ENCODE results near the gene GBA3.

Gene GBA3

DNA sequence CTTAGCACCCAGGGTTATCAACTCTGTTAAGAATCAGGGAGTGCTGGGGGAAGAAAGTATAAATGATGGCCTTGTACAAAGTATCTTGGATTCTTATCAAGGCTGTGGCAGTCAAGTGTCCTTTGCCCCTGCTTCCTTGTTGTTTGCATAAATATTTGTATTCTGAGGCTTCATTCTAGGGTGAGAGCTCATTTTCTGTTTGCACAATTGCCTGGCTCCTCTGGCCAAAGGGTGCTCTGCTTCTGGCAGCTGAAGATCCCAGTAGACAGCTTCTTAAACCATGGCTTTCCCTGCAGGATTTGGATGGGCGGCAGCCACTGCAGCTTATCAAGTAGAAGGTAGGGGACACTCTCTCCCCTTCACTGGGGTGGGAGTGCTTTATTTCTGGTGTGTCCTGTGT is at the start of gene GBA3:
Gene GBA3 (plus strand): TSS at position 202 of the 400 bp plus-strand sequence.
- DNase-seq, result no peak

DNA sequence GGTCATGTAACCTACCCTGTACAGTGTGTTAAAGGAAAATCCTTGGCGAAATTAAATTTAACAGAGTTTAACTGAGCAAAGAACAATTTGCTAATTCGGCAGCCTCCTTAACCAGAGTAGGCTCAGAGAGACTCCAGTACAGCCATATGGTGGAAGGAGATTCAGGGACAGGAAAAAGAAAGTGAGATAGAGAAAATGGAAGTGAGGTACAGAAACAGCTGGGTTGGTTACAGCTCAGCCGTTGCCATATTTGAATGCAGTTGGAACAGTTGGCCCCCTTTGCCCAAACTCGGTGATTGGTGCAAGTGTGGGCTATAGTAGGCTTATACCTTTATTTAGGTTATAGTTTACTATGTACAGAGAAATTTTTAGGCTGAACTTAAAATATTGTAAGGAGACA is 48.8 kb upstream of the GBA3 start:
- no peak for DNase-seq

DNA sequence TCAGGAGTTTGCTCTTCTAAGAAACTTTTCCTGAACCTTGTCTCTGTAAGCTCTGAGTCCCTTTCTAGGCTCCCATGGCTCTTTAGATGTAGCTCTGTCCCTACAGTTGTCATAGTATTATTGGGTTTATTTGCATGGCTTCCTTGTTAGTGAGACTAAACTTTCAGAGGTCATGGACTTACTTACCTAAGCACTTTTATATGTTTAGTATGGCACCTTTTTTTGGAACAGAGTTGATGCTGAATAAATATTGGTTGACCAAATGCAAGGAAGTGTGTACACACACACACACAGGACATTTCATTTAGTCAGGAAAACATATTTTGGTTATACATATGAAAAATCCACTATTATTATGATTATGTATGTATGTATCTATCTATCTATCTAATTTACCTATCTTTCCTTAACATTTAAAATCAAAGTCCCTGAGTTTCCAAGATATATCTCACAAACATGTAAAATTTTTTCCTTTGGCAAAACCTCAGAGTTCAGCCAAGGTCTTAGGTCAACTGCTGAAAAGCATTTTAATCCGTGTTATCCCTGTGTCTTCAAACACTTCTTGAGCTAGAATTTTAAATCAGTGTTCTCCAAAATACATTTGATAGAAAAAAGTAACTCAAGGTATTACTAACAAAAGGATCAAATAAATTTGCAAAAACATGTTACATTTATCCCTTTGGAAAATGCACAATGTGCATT is 47.1 kb upstream of the GBA3 start:
- DNase-seq, result no peak

DNA sequence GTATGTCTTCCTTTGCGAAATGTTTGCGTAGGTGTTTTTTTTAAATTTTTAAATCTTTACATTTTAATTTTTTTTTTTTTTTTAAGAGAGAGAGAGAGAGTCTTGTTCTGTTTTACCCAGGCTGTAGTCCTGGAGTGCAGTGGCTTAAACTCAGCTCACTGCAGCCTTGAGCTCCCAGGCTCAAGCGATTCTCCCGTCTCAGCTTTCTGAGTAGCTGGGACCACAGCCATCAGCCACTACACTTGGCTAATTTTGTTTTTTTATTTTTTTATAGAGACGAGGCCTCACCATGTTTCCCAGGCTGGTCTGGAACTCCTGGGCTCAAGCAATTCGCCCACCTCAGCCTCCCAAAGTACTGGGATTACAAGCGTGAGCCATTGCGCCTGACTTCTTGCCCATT is 43.7 kb upstream of the GBA3 start:
- no peak for DNase-seq

DNA sequence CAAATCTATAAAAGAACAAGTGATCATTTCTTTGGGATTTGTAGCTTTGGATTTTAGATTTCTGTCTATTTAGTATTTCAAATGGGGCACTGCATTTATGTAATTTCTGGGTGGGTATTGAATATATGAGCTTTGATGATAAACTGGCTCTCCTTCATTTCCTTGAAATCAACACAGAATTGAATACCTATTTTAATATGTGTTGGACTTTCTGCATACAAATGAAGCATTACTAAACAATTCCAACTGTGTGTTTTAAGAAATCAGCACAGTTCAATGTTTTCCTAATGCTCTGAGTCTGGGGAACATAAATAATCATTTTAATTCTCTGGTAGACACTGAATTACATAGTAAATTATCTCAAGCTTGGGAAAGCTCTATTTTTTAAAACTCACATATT is 42.0 kb upstream of the GBA3 start:
- DNase-seq, result no peak

DNA sequence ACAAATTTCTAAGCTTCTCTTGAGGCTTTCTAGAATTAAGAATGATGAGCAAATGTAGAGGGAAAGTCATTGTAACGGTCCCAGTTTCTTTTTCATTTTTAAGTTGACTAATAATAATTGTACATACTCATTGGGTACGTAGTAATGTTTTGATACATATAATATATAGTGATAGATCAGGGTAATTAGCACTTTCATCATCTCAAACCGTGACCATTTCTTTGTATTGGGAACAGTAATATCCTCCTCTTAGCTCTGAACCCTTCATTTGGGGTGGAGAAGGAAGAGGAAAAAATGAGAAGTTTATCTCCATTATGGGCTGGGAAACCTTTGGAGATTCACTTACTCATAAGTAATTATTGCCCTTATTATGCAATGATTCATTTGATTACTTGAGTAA is 39.0 kb upstream of the GBA3 start:
- DNase-seq, result no peak

DNA sequence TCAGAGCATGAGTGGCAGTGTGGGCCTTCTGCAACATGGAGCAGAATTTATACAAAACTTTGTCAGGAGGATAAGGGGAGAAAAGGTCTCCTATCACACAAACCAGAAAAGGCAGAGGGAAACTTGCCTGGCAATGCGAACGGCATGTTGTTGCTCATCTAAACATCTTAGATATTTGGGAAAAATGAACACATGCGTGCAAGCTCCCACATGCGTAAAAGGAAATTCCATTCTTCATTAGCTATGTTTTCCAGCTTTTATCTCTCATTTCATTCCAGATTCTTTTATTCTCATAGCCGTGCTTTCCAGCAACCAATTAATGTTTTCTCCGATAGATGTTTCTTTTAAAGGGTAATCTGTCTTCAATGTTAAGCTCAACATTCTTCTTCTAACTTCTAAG is 31.3 kb upstream of the GBA3 start:
- no peak for DNase-seq

DNA sequence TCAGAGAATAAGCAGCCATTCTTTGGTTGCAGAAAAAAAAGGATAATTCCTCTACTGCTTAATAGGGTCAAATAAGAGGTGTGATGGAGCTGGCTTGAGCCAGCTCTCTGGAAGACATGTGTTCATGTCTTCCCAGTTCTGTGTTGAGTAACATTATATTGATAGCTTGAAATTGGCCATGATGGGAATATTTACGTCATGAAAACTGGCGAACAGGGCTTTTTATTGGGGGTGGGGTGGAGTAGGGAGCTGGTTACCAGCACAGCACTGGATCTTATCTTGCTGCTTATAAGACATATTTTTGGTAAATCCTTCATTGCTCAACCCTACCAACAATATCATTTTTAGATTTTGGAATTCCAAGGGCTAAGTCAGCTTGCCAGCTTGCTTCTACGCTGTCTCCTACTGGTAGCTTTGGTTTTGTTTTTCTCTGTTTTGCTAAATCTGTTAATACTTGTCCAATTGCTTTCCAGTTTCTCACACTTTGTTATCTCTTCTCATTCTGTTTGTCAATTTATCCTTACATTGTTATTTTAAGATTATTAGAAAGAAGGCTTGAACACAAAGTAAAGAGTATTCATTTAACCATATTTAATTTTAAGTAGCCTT is 25.3 kb upstream of the GBA3 start:
- DNase-seq, result no peak

DNA sequence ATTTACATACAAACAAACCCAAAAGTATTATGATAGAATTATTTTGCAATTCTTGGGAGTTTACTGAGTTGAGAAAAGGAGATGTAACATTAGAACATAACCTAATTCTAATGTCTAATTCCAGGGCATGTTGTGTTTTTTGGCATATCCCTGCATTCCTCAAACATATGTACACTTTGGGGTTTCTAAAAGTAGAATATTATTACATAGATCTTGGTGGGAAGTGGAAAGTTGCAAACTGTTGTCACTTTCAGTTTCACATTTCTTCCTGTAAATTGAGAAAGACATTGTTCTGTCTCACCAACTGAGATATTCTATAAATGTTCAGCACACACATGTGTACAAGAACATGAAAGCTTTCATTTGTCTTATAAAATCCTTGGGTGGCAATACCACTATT is 24.4 kb upstream of the GBA3 start:
- no peak for DNase-seq

DNA sequence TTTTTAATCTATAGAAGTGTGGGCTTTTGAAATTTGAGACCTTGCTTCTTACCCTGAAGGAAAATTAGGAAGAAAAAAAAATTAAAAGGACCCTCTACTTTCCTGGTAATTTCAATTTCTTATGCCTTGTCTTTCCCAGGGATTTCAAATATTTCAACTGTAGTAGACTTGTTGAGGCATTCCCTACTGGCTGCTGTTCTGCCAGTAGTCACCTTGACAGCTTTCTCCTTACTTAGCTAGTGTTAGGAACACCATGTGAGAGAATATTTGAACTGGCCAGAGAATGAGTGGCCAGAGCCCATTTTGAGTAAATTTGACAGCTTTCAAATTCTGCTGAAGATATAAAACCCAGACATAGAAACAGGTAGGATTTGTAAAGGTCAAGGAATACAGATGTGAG is 24.0 kb upstream of the GBA3 start:
- no peak for DNase-seq

DNA sequence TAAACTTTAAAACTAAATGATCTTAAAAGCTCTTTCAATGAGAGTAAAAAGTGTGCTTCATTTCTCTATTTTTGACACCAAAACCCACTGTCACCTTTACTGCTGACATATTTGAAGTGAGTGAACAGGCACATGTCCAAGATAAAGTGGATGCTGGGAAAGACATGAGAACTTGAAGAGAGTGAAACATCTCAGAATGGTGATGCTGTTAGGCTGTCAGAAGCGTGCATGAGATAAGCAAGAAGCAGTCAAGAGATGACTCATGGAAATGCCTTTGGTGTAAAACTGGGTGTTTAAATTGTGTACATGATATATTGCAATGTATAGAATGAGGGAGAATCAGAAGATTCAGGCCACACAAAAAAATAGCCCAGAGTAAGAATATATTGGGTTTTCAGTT is 21.8 kb upstream of the GBA3 start:
- DNase-seq, result no peak

DNA sequence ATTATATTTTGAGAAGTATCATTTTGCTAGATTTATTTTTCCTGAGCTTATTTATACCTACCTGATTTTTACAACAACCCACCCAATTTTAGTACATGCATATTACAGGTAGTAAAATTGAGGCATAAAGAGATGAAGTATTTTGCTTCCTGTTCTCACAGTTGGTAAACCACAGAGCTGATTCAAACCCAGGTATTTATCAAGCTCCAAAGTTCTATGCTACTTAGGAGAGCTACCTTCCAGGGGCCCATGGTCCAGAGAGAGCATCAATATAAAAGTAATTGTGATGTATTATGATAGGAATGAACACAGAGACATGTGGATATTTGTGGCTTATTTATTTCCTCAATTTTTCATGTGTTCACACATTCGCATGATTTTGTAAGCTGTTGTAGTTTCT is 20.2 kb upstream of the GBA3 start:
- no peak for DNase-seq

DNA sequence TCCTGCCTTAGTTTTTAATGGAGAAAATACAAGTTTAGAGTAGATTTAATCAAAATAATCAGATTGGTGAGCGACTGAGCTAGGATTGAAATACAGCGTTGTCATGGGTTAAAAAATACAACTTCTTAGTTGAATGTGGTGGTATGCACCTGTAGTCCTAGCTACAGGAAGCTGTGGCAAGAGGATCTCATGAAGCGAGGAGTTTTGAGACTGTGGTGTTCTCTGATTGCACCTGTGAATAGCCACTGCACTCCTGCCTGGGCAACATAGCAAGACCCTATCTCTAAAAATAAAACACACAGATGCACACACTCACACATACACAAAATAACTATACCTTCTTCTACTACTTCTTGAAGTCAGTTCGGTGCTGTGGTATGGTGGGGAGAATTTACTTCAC is 19.8 kb upstream of the GBA3 start:
- DNase-seq, result no peak

DNA sequence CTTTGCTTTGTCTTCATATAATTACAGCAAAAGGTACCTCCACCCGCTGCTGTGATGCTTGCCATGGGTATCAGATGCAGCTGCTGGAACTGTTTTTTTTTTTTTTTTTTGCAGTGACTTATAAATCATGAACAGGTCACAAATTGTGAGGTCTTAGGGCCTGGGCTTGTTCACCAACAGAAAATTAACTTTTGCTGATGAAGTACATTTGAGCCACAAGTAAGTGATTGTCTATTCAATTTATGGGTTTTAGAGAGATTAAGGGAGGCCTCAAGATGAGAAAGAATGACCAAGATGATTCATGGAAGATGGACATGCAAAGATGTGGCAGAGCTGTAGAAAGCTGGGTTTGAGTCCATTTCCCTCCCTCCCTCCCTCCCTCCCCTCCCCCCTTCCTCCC is 18.0 kb upstream of the GBA3 start:
- no peak for DNase-seq

DNA sequence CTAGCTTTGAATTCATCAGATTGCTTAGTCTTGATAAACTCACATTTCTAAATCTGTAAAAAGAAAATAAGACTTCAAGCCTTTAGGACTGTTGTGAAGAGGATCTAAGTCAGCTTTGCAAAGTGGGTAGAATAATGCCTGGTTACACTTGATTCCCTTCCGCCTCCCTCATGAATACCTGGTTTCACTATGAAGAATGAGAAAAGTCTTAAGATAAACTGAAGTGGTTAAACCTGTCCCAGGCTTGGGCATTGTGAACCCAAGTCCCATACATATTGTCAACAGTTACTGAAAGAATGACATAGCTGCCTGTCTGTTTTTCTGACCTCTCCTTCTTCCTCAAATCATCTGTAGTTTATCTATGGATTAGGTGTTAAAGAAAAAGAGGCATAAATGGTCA is 16.7 kb upstream of the GBA3 start:
- DNase-seq, result no peak

DNA sequence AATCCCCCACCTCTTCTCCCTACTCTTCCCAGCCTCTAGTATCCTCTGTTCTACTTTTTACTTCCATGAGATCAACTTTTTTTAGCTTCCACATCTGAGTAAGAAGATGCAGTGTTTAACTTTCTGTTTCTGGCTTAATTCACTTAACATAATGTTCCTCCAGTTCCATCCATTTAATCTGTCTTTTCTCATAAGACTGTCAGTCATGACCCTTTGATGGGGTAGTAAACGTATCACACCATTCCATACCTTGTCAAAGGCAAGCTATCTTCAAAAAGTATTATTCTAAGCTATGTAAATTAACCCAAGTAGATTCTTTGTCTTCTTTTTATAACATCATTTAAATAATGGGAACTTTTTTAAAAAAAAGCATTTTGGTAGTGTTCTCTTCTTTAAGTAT is 15.0 kb upstream of the GBA3 start:
- no peak for DNase-seq

DNA sequence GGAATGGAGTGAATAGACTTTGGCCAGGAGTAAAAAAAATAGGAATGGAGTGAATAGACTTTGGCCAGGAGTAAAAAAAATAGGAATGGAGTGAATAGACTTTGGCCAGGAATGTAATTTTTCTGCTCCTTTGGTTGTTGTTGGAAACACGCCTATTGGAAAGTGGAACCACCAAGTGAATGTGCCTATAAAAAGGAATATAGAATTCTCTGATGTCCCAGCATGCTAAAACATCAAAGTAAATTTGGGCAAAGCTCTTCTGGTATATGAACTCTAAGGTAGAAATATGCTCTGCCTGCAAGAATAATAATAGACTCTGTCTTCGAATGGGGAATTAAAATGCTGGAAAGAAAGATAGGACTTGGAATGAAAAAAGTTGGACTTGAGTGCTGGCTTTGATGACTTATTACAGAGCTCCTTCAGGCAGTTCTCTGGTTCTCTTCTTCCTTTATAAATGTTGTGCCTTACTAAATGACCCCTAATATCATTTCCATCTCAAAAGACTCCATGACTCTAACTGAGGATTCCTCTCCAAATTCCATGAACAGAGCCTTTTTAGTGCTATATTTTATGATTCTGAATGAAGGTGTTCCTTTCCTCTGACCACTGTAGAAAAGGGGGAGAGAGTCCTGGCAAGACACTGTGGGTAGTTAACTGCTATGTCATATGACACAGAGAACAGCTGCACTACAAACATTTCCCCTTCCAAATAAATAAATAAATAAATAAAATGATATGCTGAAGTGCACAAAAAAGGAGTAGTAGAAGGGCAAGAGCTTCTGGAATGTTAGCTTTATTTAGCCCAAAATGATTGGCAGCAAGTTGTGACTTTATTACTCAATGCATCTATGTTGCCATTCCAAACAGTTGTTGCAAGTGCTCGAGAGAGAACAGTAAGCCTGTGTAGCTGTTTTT is 13.5 kb upstream of the GBA3 start:
- DNase-seq, result no peak

DNA sequence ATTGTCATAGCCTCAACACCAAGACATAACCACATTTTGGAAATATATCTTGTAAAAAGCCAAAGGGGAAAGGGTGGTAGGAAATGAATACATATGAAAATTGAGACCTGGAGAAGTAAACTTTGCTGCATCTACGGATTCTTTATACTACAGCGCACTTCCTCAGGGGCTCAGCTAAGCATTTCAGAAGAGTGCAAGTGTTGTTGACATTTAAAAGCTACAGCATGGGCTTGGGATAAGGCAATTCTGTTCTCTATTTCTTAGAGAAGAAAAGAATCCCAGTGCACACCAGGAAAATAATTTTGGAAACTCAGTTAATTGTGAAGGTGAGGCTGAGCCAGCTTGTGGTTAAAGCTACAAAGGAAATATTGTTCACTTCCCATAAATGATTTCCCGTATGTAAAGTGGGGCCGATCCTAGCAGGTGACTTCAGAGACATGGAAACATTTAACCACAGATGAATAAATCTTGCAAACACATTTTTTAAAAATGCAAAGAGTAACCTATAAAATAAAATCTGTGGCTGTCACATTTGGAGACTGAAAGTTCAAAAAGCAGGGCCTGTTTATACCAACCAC is 12.6 kb upstream of the GBA3 start:
- DNase-seq, result no peak

DNA sequence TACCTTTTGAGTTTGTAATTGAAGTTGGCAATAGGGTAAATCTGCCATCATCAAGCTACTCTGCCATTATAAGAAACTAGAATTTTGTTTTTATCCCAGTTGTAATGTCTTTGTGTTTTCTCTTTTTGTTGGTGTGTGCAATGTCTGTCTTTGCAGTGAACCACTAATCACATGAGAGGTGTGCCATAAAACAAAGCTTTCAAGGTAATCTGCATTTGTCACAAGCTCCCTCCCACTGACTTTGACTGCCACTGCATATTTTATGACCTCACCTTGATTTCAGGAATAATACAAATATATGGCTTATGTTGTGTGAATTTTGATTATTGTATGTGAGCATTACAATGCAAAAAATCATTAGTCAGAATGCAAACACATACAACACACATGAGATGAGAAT is 9.0 kb upstream of the GBA3 start:
- DNase-seq, result no peak

DNA sequence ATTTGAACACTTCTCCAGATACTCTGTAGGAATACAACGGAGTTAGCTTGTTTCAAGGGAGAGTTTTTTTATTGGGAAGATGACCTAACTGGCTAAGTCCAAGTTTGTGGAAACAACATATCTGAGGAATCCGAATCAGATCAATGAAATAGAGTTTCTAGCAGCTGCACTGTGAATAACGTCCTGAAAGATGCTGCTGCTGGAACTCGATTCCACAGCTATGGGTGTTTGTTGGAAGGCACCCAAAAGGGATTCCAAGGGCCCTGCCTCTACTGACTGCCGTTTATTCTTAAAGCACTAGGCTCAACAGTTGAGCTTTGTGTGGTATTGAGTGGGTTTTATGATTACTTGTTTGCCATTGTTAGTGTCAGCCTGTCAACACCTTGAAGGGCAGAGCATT is 6.6 kb upstream of the GBA3 start:
- no peak for DNase-seq

DNA sequence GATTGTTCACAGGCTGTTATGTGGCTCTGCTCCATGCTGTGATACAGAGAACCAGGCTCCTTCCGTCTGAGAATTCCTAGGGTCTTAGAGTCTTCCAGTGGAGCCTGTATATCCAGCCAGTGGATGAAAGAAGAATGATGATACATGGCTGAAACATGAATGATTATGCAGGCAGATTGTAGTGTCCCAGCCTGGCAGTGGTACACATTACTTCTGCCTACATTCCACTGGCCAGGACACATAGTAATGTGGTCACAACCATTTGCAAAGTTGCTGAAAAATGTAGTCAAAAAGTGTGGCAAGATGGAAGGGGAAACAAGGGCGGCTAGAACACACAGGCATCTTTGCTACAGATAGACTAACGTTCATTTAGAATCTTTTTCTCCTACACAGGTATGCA is 4.5 kb upstream of the GBA3 start:
- no peak for DNase-seq

DNA sequence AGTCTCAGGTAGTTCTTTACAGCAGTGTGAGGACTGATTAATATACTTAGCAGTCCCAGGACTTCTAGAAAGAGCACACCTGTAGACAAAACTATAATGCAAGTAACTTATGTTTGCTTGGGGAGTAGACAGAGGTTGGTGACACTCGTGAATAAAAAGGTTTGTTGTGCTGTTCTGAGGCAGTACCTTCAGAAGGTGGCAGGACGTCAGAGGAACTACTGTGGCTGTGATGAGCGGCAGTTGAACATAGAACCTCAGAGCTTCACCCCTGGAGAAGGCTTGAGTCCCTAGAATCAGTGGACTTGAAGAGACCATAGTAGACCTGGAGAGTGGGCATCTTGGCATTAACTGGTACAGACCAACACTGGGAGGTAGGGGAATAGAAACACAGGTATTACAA is 3.3 kb upstream of the GBA3 start:
- DNase-seq, result no peak

DNA sequence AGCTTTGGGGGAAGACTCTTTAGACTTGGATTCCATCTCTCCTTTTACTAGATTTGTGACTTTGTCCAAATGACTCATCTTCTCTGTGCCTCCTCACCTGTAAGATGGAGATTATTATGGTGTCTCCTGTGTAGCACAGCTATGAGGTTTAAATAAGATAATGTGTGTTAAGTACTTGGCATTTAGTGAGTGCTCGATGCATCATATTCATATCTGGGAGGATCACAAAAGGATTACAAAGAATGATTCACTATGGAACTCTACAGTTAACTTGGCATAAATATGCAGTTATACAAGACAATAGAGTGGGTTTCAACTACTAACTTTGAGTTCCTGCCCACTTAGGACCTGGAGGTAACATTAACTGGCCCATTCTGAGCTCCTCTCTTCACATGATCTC is 2.3 kb downstream of the GBA3 start:
- no peak for DNase-seq

DNA sequence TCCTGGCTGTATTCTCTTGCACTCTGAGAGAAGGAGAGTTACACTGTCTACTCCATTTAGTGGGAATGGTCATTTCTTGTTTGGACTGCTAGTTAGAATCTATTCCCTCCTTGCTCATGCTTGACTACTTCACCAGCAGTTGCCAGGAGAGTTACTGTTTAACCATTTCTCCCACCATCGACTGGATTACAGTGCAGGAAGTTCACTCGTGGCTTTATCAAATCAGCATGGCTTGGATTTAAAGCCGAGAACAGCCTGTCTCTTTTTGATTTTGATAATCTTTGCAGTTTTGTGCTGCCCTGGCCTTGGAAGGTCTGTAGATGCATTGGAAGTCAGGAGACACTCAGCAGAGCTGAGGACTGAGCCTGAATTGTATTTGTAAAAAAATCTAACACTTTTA is 3.2 kb downstream of the GBA3 start:
- no peak for DNase-seq
